Smooth muscle cell (in vitro differentiated cells): ENCODE measurements around the gene GNL1. TPM values are rescaled to one million over a fixed set of nuclear protein-coding genes. Genes with fewer than 3 reads are reported as not detected.

ENCODE experiments used
- DNase-seq: peaks from one replicate; lab custom pipeline; 2025; ENCODE audit not compliant: unreplicated experiment; lab: John Stamatoyannopoulos, UW
- H2AFZ ChIP-seq: fragments of 200-600 bp; sonication (generic); 2 replicates; pipeline ENCODE4 v1.6.0; 2016; ENCODE audit warnings: antibody characterized with exemption, low read depth, mild to moderate bottlenecking
- H3F3A ChIP-seq: fragments of 200-600 bp; sonication (generic); 2 replicates; pipeline ENCODE4 v1.6.0; 2017; ENCODE audit warnings: antibody characterized with exemption, low read depth
- H3K27ac ChIP-seq: fragments of 200-600 bp; sonication (generic); 2 replicates; pipeline ENCODE4 v1.5.1; 2016; ENCODE audit warnings: low read depth, mild to moderate bottlenecking
- H3K27me3 ChIP-seq: fragments of 200-600 bp; sonication (generic); 2 replicates; pipeline ENCODE4 v1.6.1; 2016; ENCODE audit warnings: low read depth, mild to moderate bottlenecking
- H3K36me3 ChIP-seq: fragments of 200-600 bp; sonication (generic); 2 replicates; pipeline ENCODE4 v1.5.1; 2016; ENCODE audit warnings: low read depth
- H3K4me1 ChIP-seq: fragments of 200-600 bp; sonication (generic); 2 replicates; pipeline ENCODE4 v1.5.1; 2016; ENCODE audit warnings: low read depth
- H3K4me2 ChIP-seq: fragments of 200-600 bp; sonication (generic); 2 replicates; pipeline ENCODE4 v1.6.0; 2016; ENCODE audit warnings: mild to moderate bottlenecking
- H3K4me3 ChIP-seq: fragments of 200-600 bp; sonication (generic); 2 replicates; pipeline ENCODE4 v1.5.1; 2016; ENCODE audit warnings: mild to moderate bottlenecking
- H3K79me2 ChIP-seq: fragments of 200-600 bp; sonication (generic); 2 replicates; pipeline ENCODE4 v1.6.0; 2016; ENCODE audit warnings: low read depth, mild to moderate bottlenecking
- H3K9ac ChIP-seq: fragments of 200-600 bp; sonication (generic); 2 replicates; pipeline ENCODE4 v1.6.0; 2016; ENCODE audit warnings: low read depth
- H3K9me3 ChIP-seq: fragments of 200-600 bp; sonication (generic); replicated peaks from 2 replicates; pipeline ENCODE4 v1.5.1; 2016; ENCODE audit warnings: low read depth
- H4K20me1 ChIP-seq: fragments of 200-600 bp; sonication (generic); 2 replicates; pipeline ENCODE4 v1.6.0; 2016; ENCODE audit warnings: low read depth
- CTCF ChIP-seq: fragments of 200-600 bp; sonication (generic); IDR thresholded peaks from 2 replicates; pipeline ENCODE4 v1.5.1; 2017; ENCODE audit warnings: borderline replicate concordance, mild to moderate bottlenecking, antibody characterized with exemption; ENCODE audit not compliant: insufficient read depth, poor library complexity, severe bottlenecking
- WGBS: methylation state at CpG from one replicate; pipeline ENCODE4 v1.1.7; 2016; ENCODE audit warnings: low lambda C conversion rate; 5-methylcytosine and 5-hydroxymethylcytosine counted together
- polyA plus RNA-seq: library from polyadenylated mRNA; unstranded; fragments of >200 nt; fragmentation: Nextera tagmentation; extraction: Ambion mirVana; gene quantifications from 2 replicates; pipeline ENCODE4 v1.2.1, GENCODE V29; 2016
- total RNA-seq: library from RNA; depleted of rRNA; stranded (reverse); fragments of >200 nt; gene quantifications from 2 replicates; pipeline ENCODE4 v1.2.3, GENCODE V29; 2014

Gene GNL1
- total and polyA plus RNA-seq, 2 experiments from 2014 or later: 16.5 to 104 TPM

GRCh38 chr6:30565772-30566171, 9.5 kb upstream of the GNL1 start:
- no peaks in the 10 kb centered on the region for H3K36me3 ChIP-seq
- no peak overlapping the region for H3K27ac ChIP-seq
- no peak overlapping the region for H3K4me3 ChIP-seq
- TF ChIP-seq CTCF: no peak
- H4K20me1 ChIP-seq: no peaks in the 10 kb centered on the region
- peaks cover 14% of the 10 kb centered on the region for H3K79me2 ChIP-seq
- no peaks in the 10 kb centered on the region for H3K9me3 ChIP-seq
- no peak overlapping the region for H3K9ac ChIP-seq
- no peak overlapping the region for H3K4me2 ChIP-seq
- H3F3A ChIP-seq: peaks cover 7% of the 10 kb centered on the region
- peaks cover 6% of the 10 kb centered on the region for H3K4me1 ChIP-seq
- no peak for DNase-seq
- no peak overlapping the region for H2AFZ ChIP-seq
- H3K27me3 ChIP-seq: no peaks in the 10 kb centered on the region

- H3K27me3 ChIP-seq: no peaks in the 10 kb centered on the region
- H3K36me3 ChIP-seq: no peaks in the 10 kb centered on the region
- no peaks in the 10 kb centered on the region for H3K4me1 ChIP-seq
- H3K27ac ChIP-seq: no peak overlapping the region
- no peak for TF ChIP-seq CTCF
- peaks cover 7% of the 10 kb centered on the region for H3F3A ChIP-seq
- WGBS: 100% methylated on average over 1 of the region's 1 CpG
- peaks cover 17% of the 10 kb centered on the region for H3K79me2 ChIP-seq
- H3K9ac ChIP-seq: no peak overlapping the region
- no peaks in the 10 kb centered on the region for H3K9me3 ChIP-seq
- no peak overlapping the region for H2AFZ ChIP-seq
- H3K4me2 ChIP-seq: no peak overlapping the region
- H4K20me1 ChIP-seq: no peaks in the 10 kb centered on the region
- DNase-seq: no peak
- no peak overlapping the region for H3K4me3 ChIP-seq
Measured at GRCh38 chr6:30564114-30564513, 7.8 kb upstream of the GNL1 start.

- Histone ChIP-seq H3K4me1 (peaks cover 5% of the 10 kb centered on the region), H4K20me1 (no peaks in the 10 kb centered on the region), H3K27me3 (no peaks in the 10 kb centered on the region), H3K9me3 (no peaks in the 10 kb centered on the region), H3K27ac (no peak overlapping the region), H3K4me2 (no peak overlapping the region), H3K79me2 (peaks cover 31% of the 10 kb centered on the region), H2AFZ (no peak overlapping the region), H3F3A (peaks cover 7% of the 10 kb centered on the region), H3K36me3 (no peaks in the 10 kb centered on the region), H3K4me3 (no peak overlapping the region), H3K9ac (no peak overlapping the region)
- DNase-seq: no peak
- 97% methylated on average over 14 of the region's 14 CpGs for WGBS
- TF ChIP-seq CTCF: no peak
Measured at GRCh38 chr6:30562470-30563425, 6.5 kb upstream of the GNL1 start.
